ENCODE measurements around the gene SYT9.

Gene SYT9

DNA sequence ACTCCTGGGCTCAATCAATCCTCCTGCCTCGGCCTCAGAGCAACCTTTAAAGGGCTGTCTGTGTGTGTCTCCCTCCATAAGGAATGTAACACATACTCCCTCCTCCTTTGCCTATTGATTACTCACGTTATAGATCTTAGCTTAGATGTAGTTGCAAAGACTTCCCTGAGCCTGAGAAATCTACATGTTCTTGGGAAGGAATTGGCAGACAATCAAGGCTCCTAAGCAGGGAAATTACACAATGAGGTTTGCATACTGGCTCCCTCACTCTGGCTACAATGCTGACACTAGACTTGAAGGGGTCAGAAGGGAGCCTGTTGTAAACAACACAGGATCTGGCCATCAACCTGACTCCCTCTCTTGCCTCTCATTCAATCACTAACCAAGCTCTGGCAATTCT, 228.4 kb downstream of the SYT9 start:
- no peak for DNase-seq

DNA sequence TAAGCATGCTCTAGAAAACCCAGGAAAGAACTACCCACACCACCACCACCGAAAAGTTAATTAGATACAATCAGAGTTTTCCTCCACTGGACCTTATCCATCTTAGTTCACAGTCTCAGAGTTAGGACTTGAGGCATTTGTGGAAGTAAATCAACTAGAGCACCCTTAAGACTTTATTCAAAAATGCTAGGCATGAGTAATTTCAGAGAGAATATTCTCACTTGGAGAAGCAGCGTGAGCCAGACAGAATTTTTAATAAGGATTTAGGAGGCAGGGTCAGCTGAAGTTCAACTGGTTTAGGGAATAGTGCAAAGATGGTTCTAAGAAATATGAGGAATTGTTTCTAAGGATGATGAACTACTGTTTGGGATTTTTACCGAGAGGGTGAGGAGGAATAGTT, 232.4 kb downstream of the SYT9 start:
- DNase-seq, result no peak

DNA sequence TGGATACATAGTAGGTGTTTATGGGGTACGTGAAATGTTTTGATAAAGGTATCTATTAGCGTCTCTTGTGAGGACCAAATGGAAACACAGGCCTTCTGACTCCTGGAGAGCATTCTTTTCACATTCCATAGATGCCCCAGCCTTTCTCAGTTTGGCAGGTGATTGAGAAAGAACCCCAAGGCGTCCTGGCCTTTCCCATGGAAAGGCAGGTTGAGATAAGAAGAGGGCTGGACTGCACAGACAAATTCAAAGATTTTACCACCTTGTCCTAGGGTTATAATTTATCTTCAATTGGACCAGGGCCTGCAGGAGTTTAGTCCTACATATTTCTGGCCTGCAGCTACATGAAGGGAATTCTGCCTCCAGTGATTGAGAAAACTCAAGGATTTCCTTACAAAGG, 232.9 kb downstream of the SYT9 start:
- DNase-seq, result no peak

DNA sequence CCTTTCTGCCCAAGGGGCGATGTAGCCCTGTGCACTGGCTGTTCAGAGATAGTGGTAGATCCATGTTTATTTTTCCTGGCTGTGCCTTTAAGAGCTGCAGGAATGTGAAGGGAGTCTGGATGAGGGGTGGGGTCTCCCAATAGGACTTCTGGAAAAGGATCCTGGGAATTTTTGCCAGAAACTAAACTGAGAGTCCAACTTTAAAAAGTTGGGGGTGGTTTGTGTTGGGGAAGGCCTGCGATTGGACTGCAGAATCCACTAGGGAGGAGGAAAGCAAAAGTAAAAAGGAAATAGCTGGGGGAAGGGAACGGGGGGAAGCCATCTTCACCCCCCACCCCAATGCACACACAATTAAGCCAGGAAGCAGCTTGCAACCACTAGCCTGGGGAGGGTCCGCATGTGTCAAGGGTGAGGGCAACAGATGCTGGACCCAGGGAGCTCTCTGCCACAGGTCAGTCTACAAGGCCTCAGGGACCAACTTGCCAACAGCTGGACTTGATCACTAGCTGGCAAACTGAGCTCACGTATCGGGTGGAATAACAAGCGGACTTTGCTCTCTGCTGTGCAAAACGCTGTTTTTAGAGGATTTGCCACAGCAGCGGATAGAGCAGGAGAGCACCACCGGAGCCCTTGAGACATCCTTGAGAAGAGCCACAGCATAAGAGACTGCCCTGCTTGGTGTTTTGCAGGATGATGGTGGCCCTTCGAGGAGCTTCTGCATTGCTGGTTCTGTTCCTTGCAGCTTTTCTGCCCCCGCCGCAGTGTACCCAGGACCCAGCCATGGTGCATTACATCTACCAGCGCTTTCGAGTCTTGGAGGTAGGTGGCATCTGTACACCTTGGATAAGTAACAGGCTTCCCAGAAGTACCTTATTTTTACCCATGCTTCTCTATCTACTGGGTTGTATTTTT, 233.7 kb downstream of the SYT9 start, which contains the start of gene OLFML1:
Gene OLFML1, plus strand, starts transcription at position 321 of the 912 bp plus-strand sequence. Its CDS starts 370 bp downstream, at position 691.
- no peak for DNase-seq

DNA sequence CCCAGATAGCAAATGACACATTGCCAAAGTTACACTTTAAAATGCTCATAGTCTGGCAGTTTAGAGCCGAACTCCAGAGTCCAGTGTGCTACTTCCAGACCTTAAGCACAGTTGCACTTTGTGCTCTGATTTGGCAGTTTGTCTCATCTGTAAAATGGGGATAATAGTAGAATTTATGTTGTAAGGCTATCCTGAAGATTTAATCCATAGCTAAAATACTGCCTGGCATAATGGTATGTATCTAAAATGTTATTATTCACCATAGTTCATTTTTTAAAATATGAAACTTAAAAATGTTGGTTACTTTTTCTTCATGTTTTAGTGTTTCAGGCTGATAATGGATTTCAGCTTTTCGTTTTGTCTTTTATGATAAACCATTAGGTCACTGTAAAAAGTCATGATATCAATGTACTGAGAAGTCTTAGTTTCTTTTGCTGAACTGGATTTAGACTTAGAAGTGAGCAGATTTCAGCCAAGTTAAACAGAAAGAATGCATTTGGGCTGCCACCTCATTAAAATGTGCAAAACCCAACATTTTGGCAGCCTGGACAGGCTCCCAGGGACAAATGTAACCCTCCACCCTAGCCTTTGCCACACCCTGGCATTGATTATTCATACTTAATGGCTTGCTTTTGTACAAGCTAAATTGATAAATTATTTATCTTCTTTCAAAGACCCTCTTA, 234.5 kb downstream of the SYT9 start:
- DNase-seq, result no peak

DNA sequence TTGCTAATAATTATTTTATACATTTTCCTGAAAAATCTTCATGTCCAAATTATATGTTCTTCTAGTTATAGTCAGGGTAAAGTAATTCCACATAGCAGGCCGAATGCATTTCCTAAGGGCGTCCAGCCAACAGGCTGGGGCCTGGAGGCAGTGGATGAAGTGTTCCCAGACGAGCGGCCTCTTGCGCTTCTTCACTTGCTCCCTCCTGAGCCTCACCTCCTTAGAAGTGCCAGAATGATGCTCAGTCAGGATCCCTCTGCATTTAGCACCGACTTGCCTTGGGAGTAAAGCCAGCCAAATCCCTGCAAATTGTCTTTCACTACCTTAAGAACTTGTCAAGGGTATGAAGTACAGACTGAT, 235.1 kb downstream of the SYT9 start:
- DNase-seq, result no peak

DNA sequence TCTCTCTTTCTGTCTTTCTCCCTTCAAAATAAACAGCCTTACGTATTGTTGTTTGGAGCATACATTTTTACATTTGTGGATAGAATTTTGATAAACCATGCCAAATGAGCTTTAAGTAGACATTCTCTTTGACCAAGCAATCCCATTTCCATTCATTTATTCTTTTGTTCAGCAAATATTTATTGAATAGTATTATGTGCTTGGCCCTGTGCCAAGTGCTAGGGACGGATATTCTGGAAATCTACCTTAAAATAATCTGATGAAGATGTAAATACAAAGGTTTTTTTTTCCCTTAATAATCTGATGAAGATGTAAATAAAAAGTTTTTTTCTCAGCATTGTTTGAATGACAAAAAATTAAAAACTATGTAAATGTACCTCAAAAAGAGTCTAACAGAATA, 235.7 kb downstream of the SYT9 start:
- no peak for DNase-seq

DNA sequence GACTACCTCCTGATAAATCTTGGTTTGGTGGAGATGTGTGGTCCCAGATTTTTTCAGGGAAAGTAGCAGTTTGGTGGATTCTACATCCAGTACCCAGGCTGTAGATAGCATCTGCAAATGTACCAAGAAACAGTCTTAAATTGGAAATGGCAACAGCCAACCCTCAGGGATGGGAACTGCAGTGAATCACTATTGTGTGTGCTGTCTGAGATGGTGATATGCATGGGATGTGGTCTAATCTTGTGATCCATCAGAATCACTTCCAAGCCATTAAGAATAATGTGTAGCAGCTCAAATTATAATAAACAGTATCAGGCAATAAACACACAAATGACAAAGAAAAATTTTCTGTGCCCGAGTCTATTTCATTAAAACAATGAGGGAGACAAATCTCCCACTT, 237.0 kb downstream of the SYT9 start:
- DNase-seq, result no peak

DNA sequence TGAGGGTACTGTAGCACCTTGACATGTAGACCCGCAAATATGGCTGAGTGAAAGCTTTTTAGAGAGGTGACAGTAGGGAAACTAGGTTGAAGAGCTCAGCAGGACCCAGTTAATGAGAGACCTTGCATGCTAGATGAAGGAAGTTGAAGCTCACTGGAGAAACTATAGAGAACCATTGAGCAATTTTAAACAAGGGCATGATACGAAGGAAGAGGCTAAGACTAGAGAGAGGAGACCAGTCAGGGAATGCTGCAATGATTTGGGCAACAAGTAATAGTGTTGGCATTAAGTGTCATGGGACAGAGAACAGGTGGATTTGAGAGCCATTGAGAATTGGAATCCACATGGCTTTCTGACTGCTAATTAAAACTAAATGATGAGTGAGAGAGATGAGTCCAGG, 237.7 kb downstream of the SYT9 start:
- DNase-seq, result no peak

DNA sequence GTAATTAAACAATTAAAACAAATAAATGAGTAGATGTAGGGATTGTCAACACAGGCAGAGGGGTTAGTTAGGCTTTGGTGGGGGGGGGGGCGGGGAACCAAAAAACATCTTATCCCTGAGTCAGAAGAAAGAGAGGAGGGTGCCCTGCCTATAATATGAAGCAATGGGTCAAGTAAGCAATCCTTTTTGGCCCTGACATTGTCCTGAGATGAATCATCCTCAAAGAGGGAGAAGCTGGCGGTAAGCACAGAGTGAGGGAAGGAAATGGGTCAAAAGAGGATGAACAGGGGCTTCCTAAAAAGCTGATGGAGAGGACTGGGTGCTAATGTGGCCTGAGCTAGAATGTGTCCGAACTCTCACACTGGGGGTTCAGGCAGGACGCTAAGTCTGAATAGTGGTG, 238.3 kb downstream of the SYT9 start:
- DNase-seq, result no peak

DNA sequence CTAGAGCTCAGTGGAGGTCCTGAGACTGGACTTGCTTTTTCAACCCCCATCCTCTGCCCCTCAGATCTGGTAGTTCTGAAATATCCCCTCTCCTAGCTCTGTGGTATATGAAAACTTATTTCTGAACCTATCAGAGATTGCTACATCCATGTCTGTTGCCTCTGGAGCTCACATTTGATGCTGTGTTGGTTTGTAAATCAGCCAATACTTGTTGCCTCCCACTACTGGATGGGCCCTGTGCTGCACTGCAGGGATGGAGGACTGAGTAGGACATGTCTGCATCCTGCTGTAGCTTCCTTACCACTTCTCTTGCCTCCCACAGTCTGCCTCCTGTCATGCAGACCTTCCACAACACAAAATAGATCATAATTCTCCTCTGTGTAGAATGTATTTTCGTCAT, 238.8 kb downstream of the SYT9 start:
- DNase-seq, result no peak

DNA sequence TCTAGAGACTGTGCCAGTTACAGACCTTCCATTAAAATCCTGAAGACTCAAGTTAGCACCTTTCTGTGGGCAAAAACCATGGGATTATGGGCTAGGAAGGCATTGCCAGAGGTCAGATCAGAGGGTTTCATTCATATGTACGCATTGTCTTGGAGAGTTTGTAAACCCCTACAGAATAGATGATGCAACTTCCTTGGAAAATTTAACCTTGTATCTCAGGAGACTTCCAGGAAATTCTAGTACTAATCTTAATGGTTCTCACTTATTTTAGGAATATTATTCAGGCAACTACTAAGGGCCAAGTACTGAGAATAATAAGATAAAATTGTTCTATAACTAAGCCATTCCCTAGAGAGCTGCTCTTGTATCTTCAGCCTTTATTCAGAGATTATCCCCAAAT, 240.5 kb downstream of the SYT9 start:
- no peak for DNase-seq

DNA sequence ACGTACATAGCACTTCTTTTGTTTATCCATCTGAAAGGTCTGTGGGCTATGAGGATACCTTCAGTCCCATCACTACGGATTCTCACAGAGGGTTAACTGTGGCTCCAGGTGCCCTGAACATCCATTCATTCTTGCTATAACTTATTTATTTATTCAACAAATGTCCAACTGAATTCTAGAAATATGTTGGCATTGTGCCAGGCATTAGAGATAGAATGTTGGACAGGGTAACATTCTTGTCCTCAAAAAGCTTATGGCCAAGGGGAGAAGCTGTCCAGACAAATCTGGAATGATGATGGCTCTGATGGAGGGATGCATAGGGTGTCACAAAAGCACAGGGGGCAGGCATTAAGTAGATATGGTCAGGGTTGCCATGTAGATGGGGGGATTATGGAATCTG, 242.0 kb downstream of the SYT9 start:
- no peak for DNase-seq

DNA sequence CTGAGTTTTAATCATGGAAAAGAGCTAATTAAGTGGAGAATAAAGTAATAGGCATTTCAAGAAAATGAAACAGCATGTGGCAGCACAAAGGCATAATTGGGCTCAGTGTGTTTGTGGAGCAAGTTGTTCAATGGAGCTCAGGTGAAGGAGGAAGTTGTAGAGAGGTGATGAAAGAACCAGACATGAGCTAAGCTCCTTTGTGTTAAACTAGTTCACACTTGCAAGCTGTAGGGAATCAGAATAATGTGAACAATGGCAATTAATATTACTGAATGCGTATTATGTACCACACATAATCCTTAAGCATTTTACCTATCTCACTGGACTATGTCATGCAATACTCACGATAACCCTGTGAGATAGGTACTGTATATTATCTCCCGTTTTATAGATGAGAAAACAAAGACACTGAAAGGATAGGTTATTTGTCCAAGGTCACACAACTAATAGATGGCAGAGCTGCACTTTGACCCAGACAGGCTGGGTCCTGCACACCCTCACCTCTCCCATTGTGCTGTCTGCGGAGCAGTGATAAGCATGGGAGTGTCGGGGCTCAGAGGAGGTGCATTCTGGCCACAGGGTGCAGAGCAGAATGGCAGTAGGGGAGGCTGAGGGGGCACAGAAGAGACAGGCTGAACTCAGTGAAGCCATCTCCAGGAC, 242.5 kb downstream of the SYT9 start:
- no peak for DNase-seq

DNA sequence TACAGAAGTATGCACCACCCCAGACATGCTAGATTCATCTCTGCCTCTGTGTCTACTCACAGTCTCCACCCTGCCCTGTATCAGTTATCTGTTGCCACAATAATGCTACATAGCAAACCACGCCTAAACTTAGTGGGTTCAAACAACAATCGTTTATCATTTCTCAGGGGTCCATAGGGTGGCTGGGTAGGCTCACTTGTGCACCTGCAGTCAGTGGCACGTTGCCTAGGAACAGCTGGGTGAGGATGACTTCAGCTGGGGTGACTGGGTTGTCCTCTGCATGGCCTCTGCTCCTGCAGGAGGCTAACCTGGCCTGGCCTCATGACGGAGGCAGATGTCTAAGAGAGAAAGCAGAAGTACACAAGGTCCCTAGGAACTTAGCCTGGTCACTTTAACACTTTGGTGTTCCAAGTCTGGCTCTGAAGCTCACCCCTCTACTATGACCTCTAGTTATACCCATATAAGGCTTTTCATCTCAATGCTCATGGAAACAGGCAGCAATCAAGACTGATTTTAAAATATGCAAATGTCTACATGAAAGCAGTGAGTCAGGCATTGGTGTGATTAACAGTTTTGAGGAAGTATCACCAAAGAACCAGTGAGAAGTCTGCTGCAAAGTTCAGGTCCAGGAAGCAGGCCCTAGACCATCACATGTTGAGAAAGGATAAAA, 244.3 kb downstream of the SYT9 start:
- DNase-seq, result no peak

DNA sequence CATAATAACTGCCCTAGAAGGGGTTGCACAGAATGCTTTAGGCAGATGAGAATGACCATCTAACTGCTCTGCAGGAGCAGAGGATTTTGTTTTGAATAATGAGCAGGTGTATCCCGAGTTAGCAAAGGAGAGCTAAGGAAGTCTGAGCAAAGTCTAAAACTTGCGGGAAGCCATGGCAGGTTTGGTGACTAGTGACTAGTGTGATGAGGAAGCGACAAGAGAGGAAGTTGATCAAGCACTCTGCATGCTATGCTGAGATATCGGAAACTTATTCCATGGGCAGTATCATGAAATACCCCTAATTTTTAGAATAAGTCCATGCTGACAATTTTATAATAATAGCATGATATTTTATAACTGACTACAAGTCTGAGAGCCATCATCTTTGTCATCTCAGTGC, 246.5 kb downstream of the SYT9 start:
- no peak for DNase-seq

DNA sequence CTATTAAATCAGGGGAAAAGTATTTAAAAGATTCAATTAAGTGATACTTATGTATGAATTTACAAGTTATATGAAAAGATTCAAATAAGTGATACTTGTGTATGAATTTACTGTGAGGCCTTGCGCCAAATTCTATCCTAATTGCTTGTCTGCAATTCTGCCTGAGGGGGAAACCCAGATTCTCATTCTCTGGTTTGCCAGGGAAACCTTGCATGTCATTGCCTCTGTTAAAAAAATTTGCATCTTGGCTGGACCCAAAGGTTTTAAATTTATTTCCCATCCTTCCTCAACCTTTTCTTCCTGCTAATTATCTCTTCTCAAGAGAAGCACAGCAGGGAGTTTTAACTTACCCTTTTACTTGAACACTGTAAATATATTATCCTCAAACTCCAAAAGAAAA, 247.4 kb downstream of the SYT9 start:
- no peak for DNase-seq

DNA sequence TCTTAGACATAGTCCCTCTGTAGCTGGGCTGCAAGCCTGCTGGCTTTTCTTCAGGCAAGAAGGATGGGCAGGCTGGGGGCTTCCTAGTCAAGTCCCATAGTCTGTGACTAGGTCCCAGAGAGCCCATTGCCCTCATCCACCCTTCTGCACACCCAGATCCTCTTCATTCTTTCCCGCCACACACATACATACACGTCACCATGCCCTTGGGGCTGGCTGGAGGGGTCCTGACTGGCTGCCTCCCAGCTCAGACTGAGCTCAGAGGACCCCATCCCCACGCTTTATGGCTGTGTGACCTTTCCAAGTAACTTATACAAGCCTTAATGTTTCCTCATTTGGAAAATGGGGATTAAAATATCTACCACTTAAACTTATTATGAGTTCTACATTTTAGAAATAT, 248.5 kb downstream of the SYT9 start:
- DNase-seq, result no peak

DNA sequence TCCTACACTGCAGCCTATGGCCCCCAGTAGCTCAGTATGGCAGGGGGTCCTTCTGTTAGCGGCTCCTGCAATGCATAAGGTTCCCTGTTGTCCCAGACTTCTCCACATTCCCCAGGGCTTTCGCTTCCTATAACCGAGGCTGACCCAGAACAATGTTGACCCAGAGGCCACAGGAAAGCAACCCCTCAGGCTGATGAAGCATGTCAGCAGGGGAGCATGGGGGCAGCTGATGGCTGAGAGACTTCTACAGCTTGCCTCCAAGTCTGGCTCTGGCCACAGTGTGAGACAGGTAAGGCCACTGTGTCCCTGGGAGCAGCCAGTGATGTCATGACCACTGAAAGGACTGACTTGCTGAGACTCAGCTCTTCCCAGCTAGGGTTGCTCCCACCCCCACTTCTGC, 249.5 kb downstream of the SYT9 start:
- DNase-seq, result no peak

DNA sequence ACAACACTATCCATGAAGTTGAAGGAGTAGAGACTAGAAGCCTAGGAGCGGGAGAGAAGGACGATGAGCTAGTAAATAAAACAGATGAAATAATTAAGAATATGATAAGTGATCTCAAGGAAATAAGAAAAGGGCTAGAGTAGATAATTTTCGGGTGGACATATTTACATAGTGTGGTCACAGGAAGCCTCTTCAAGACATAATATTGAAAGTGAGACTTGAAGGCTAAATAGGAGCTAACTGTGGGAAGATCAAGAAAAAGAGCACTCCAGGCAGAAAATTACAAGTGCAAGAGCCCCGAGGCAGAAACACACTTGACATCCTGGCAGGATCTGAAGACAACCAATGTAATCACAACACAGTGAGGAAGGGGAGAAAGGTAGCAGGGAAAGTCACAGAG, 250.2 kb downstream of the SYT9 start:
- DNase-seq, result no peak

DNA sequence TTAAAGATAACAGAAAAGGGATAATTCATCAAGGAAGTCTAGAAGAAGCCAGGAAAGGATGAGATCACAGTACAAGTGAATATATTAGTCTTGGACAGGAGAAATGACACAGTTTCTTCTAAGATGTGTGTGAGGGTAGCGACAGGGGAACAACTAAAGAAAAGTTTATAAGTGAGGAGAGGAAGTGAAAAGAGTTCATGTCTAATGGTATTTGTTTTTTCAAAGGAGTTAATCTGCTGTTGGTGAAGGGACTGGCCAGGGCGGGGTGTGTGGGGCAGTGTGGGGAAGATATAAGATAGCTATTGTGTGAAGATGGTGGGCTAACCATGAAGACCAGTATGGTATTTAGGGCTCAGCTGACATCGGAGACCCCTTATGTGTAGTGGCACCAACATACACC, 254.5 kb downstream of the SYT9 start:
- no peak for DNase-seq

DNA sequence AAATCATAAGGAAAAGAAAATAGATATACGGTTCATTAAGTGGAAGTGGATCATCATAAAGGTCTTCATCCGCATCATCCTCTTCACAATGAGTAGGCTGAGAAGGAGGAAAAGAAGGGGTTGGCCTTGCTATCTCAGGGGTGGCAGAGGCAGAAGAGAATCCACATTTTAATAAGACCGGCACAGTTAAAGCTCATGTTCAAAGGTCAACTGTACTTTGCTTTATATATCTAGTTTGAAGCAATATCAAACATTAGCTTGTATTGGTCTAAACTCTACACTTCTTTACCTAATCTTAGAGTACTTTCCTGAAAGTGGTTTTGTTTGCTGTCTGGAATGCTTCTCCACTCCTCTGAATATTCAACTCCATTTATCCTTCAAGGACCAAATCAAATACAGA, 256.4 kb downstream of the SYT9 start:
- DNase-seq, result no peak

DNA sequence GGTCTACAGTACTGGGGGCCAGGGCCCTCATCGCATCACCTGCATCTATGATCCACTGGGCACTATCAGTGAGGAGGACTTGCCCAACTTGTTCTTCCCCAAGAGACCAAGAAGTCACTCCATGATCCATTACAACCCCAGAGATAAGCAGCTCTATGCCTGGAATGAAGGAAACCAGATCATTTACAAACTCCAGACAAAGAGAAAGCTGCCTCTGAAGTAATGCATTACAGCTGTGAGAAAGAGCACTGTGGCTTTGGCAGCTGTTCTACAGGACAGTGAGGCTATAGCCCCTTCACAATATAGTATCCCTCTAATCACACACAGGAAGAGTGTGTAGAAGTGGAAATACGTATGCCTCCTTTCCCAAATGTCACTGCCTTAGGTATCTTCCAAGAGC, 258.3 kb downstream of the SYT9 start:
- DNase-seq, result no peak
